Transverse colon (tissue), 4 donors: ENCODE data around the gene PPID. TPM values are rescaled to one million over a fixed set of nuclear protein-coding genes. Genes with fewer than 3 reads are reported as not detected.

Source experiments
- DNase-seq: peaks from one replicate; pipeline ENCODE4 v3.0.0-alpha.2; 2019
- H3K27ac ChIP-seq, 4 donors: fragments of 200-600 bp; sonication (generic); 2 replicates each; pipeline ENCODE4 v1.5.1; 2016 to 2018; ENCODE audit warnings: inconsistent platforms in 4 of 4
- H3K27me3 ChIP-seq: fragments of 200-600 bp; sonication (generic); 2 replicates; pipeline ENCODE4 v1.5.1; 2017; ENCODE audit warnings: inconsistent platforms
- H3K36me3 ChIP-seq, 4 donors: fragments of 200-600 bp; sonication (generic); 2 replicates each; pipeline ENCODE4 v1.5.1; 2017 to 2019; ENCODE audit warnings: inconsistent platforms in 4 of 4
- H3K4me1 ChIP-seq, 4 donors: fragments of 200-600 bp; sonication (generic); 2 replicates each; pipeline ENCODE4 v1.5.1; 2017 to 2020; ENCODE audit warnings: inconsistent platforms in 4 of 4
- H3K4me3 ChIP-seq, 4 donors: fragments of 200-600 bp; sonication (generic); 1 replicate in 1 of 4; 2 replicates in 3 of 4; pipeline versions ENCODE4 v1.5.1 to v1.6.1; 2017 to 2019; ENCODE audit warnings: inconsistent platforms in 4 of 4
- H3K9me3 ChIP-seq, 2 donors: fragments of 200-600 bp; sonication (generic); 2 replicates each; pipeline ENCODE4 v1.5.1; 2017 to 2019; ENCODE audit warnings: inconsistent platforms in 2 of 2
- CTCF ChIP-seq, 5 experiments: fragments of 200-600 bp in 3 of 5; fragments of 450-650 bp in 2 of 5; sonication (generic) in 3 of 5; IDR thresholded peaks; 1 replicate in 2 of 5; 2 replicates in 3 of 5; pipeline ENCODE4 v1.5.1; 2016 to 2017; ENCODE audit warnings: antibody characterized with exemption in 5 of 5, inconsistent platforms in 3 of 5, mild to moderate bottlenecking in 2 of 5, moderate library complexity in 1 of 5
- EP300 ChIP-seq: sonication (generic); formaldehyde crosslinking; IDR thresholded peaks from one replicate; pipeline ENCODE4 v1.6.1; 2017; ENCODE audit warnings: antibody characterized with exemption, low read depth
- POLR2A ChIP-seq: fragments of 450-650 bp; IDR thresholded peaks from one replicate; pipeline ENCODE4 v1.6.1; 2016; ENCODE audit warnings: antibody characterized with exemption, mild to moderate bottlenecking, moderate library complexity
- POLR2AphosphoS5 ChIP-seq, 3 donors: sonication (generic); formaldehyde crosslinking; IDR thresholded peaks; one replicate each; pipeline ENCODE4 v1.6.1; 2016; ENCODE audit warnings: antibody characterized with exemption in 3 of 3
- WGBS, 2 donors: methylation state at CpG; one replicate each; pipeline ENCODE4 v1.1.5; 2018; ENCODE audit warnings: low coverage in 1 of 2; 5-methylcytosine and 5-hydroxymethylcytosine counted together
- in situ Hi-C, 4 donors: fragments of 200-750 bp; cut with MboI; loops; one replicate each; pipeline versions ENCODE4 v1.15.0 to v1.15.1; 2017; ENCODE audit warnings: low sequenced_read_pairs in 3 of 4, low pct_ligation_motif_present in 1 of 4, low pct_unique_long_range_greater_than_20kb in 1 of 4
- intact Hi-C: fragments of 100-400 bp; cut with DNase I; formaldehyde crosslinking; loops from one replicate; pipeline ENCODE4 v1.15.1; 2023; ENCODE audit warnings: low total_unique reads
- total RNA-seq, 4 donors: library from RNA; depleted of rRNA; stranded (reverse); fragments of >200 nt; gene quantifications; one replicate each; pipeline ENCODE4 v1.1.0, GENCODE V29; 2016

Gene PPID
- total RNA-seq, 4 donors from 2014 or later = 7.9 to 21.8 (median 12.8) TPM

- H3K27ac ChIP-seq = no peak overlapping the region
- H3K9me3 ChIP-seq = no peaks in the 10 kb centered on the region
- H3K4me3 ChIP-seq = no peak overlapping the region
- intact Hi-C loops (loop anchor here (10.0 kb wide), 1 partner anchor 477 kb away; no protein-coding TSS in a partner anchor), in situ Hi-C loops (loop anchor here (5.0 to 25.0 kb wide), 6 partner anchors 34 to 709 kb away; no protein-coding TSS in a partner anchor)
- 65 to 90% methylated on average over 1 of the region's 1 CpG for WGBS, 2 donors
- H3K36me3 ChIP-seq = no peaks in the 10 kb centered on the region
- H3K4me1 ChIP-seq = peaks cover 0 to 5% (median 0%) of the 10 kb centered on the region in 4 donors
- peaks cover 6% of the 10 kb centered on the region for H3K27me3 ChIP-seq
- no peak for DNase-seq
- TF ChIP-seq POLR2AphosphoS5 (IDR thresholded peaks at IDR 0.05) (no peak), POLR2A (no peak), EP300 (no peak), CTCF (IDR thresholded peaks at IDR 0.05) (no peak)
Measured at GRCh38 chr4:158728236-158728635, 5.0 kb upstream of the PPID start.

- no peak for DNase-seq
- intact Hi-C loops = loop anchor here (10.0 kb wide), 1 partner anchor 478 kb away; no protein-coding TSS in a partner anchor
- Histone ChIP-seq H3K36me3 (no peaks in the 10 kb centered on the region), H3K4me1 (peaks cover 0 to 13% (median 4%) of the 10 kb centered on the region in 4 donors), H3K27me3 (peaks cover 6% of the 10 kb centered on the region), H3K27ac (no peak overlapping the region), H3K9me3 (no peaks in the 10 kb centered on the region), H3K4me3 (no peak overlapping the region)
- TF ChIP-seq POLR2AphosphoS5 (IDR thresholded peaks at IDR 0.05) (no peak), POLR2A (no peak), EP300 (no peak), CTCF (IDR thresholded peaks at IDR 0.05) (no peak)
- in situ Hi-C loops = loop anchor here (5.0 to 25.0 kb wide), 6 partner anchors 36 to 711 kb away; no protein-coding TSS in a partner anchor
- 60 to 87% methylated on average over 3 to 6 of the region's 6 CpGs for WGBS, 2 donors
Measured at GRCh38 chr4:158726633-158727032, 3.4 kb upstream of the PPID start.

- Histone ChIP-seq H3K4me3 (no peak overlapping the region), H3K4me1 (peaks cover 0 to 16% (median 4%) of the 10 kb centered on the region in 4 donors), H3K27ac (no peak overlapping the region), H3K9me3 (no peaks in the 10 kb centered on the region), H3K36me3 (peaks cover 0 to 6% (median 2%) of the 10 kb centered on the region in 4 donors), H3K27me3 (peaks cover 6% of the 10 kb centered on the region)
- no peak for TF ChIP-seq EP300
- no peak for TF ChIP-seq POLR2AphosphoS5 (IDR thresholded peaks at IDR 0.05)
- no peak for TF ChIP-seq POLR2A
- TF ChIP-seq CTCF (IDR thresholded peaks at IDR 0.05) = no peak
- 78 to 87% methylated on average over 4 of the region's 4 CpGs for WGBS, 2 donors
- intact Hi-C loops = loop anchor here (2.0 to 10.0 kb wide), 2 partner anchors 126 to 480 kb away; no protein-coding TSS in a partner anchor
- in situ Hi-C loops = loop anchor here (5.0 to 25.0 kb wide), 7 partner anchors 38 to 713 kb away; no protein-coding TSS in a partner anchor
- no peak for DNase-seq
Measured at GRCh38 chr4:158724637-158725036, 1.4 kb upstream of the PPID start.

GRCh38 chr4:158722291-158722916 lies 792 bp downstream of the PPID start:
- no peak for DNase-seq
- H3K9me3 ChIP-seq = no peaks in the 10 kb centered on the region
- TF ChIP-seq POLR2A (no peak), POLR2AphosphoS5 (IDR thresholded peaks at IDR 0.05) (no peak), CTCF (IDR thresholded peaks at IDR 0.05) (no peak), EP300 (no peak)
- peak overlapping the region; percentile 71 to 81 (median 76) for H3K4me3 ChIP-seq
- peaks cover 0 to 16% (median 4%) of the 10 kb centered on the region in 4 donors for H3K4me1 ChIP-seq
- H3K36me3 ChIP-seq = peaks cover 0 to 23% (median 10%) of the 10 kb centered on the region in 4 donors
- H3K27ac ChIP-seq = peak overlapping the region; percentile 92 to 96 (median 92)
- WGBS, 2 donors = 2 to 7% methylated on average over 9 to 16 of the region's 16 CpGs
- intact Hi-C loops (loop anchor here (10.0 kb wide), 1 partner anchor 482 kb away; no protein-coding TSS in a partner anchor), in situ Hi-C loops (loop anchor here in 3 of 4 donors (10.0 to 25.0 kb wide), 3 partner anchors 132 to 482 kb away; no protein-coding TSS in a partner anchor)
- no peaks in the 10 kb centered on the region for H3K27me3 ChIP-seq
